Thoracic aorta (tissue), 2 donors: Measurements from ENCODE around the gene CAMTA2. TPM values are rescaled to one million over a fixed set of nuclear protein-coding genes. Genes with fewer than 3 reads are reported as not detected.
"Not testable (repeated sequence)": the region's sequence is repeated elsewhere in the genome, so short reads cannot be mapped to it uniquely, and the experiment has no call there.

Source experiments
- ATAC-seq: fragments of 150-250 bp; one replicate; pipeline ENCODE4 v1.8.0; 2017; ENCODE audit warnings: low read depth; ENCODE audit not compliant: insufficient number of reproducible peaks, low FRiP score
- DNase-seq: peaks from one replicate; pipeline ENCODE4 v3.0.0-alpha.2; 2020; ENCODE audit warnings: low spot score
- H3K27ac ChIP-seq, 2 donors: fragments of 200-600 bp; sonication (generic); 1 replicate in 1 of 2; 2 replicates in 1 of 2; pipeline ENCODE4 v1.5.1; 2016; ENCODE audit warnings: mild to moderate bottlenecking in 2 of 2, moderate library complexity in 2 of 2
- H3K27me3 ChIP-seq: fragments of 200-600 bp; sonication (generic); replicated peaks from 2 replicates; pipeline ENCODE4 v1.6.0; 2016; ENCODE audit warnings: mild to moderate bottlenecking; ENCODE audit not compliant: insufficient read depth
- H3K36me3 ChIP-seq: fragments of 200-600 bp; sonication (generic); one replicate; pipeline ENCODE4 v1.5.1; 2016
- H3K4me1 ChIP-seq, 2 donors: fragments of 200-600 bp; sonication (generic); 1 replicate in 1 of 2; 2 replicates in 1 of 2; pipeline versions ENCODE4 v1.5.1 to v1.6.0; 2016; ENCODE audit warnings: low read depth in 2 of 2, mild to moderate bottlenecking in 1 of 2; ENCODE audit not compliant: control insufficient read depth in 1 of 2
- H3K4me3 ChIP-seq: fragments of 200-600 bp; sonication (generic); 2 replicates; pipeline ENCODE4 v1.5.1; 2016; ENCODE audit warnings: mild to moderate bottlenecking
- H3K9me3 ChIP-seq: fragments of 200-600 bp; sonication (generic); 2 replicates; pipeline ENCODE4 v1.5.1; 2016
- total RNA-seq, 2 donors: library from RNA; depleted of rRNA; stranded (reverse); fragments of >200 nt; gene quantifications; one replicate each; pipeline versions ENCODE4 v1.1.0 to v1.2.3, GENCODE V29; 2016
- TF ChIP-seq, protein P1 (sequence below): fragments of 200-600 bp; sonication (generic); IDR thresholded peaks from one replicate; pipeline ENCODE4 v1.5.1; 2019; ENCODE audit warnings: antibody characterized with exemption

The CAMTA2 gene
- total RNA-seq, 2 donors from 2014 or later: 31.3 to 34.0 TPM

DNA sequence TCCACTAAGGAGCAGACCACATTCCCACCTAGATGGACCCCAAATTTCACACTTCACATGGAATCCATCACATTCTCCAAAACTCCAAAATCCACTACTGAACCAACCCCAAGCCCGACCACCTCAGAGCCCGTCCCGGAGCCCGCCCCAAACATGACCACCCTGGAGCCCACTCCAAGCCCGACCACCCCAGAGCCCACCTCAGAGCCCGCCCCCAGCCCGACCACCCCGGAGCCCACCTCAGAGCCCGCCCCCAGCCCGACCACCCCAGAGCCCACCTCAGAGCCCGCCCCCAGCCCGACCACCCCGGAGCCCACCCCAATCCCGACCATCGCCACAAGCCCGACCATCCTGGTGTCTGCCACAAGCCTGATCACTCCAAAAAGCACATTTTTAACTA, 53.8 kb downstream of the CAMTA2 start:
- Histone ChIP-seq H3K36me3 (peaks cover 19% of the 10 kb centered on the region), H3K4me3 (no peak overlapping the region), H3K27me3 (no peaks in the 10 kb centered on the region), H3K4me1 (peaks cover 4 to 15% of the 10 kb centered on the region in 2 donors), H3K27ac (no peak overlapping the region), H3K9me3 (no peaks in the 10 kb centered on the region)
- DNase-seq (no peak), ATAC-seq (no peak)
- TF ChIP-seq, protein P1, sequence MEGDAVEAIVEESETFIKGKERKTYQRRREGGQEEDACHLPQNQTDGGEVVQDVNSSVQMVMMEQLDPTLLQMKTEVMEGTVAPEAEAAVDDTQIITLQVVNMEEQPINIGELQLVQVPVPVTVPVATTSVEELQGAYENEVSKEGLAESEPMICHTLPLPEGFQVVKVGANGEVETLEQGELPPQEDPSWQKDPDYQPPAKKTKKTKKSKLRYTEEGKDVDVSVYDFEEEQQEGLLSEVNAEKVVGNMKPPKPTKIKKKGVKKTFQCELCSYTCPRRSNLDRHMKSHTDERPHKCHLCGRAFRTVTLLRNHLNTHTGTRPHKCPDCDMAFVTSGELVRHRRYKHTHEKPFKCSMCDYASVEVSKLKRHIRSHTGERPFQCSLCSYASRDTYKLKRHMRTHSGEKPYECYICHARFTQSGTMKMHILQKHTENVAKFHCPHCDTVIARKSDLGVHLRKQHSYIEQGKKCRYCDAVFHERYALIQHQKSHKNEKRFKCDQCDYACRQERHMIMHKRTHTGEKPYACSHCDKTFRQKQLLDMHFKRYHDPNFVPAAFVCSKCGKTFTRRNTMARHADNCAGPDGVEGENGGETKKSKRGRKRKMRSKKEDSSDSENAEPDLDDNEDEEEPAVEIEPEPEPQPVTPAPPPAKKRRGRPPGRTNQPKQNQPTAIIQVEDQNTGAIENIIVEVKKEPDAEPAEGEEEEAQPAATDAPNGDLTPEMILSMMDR: no peak

DNA sequence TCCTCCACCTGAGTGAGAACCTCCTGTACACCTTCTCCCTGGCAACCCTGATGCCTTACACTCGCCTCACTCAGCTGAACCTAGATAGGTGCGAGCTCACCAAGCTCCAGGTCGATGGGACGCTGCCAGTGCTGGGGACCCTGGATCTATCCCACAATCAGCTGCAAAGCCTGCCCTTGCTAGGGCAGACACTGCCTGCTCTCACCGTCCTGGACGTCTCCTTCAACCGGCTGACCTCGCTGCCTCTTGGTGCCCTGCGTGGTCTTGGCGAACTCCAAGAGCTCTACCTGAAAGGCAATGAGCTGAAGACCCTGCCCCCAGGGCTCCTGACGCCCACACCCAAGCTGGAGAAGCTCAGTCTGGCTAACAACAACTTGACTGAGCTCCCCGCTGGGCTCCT, 54.7 kb downstream of the CAMTA2 start:
- TF ChIP-seq, protein P1: no peak
- H3K27ac ChIP-seq: no peak overlapping the region
- no peak for ATAC-seq

DNA sequence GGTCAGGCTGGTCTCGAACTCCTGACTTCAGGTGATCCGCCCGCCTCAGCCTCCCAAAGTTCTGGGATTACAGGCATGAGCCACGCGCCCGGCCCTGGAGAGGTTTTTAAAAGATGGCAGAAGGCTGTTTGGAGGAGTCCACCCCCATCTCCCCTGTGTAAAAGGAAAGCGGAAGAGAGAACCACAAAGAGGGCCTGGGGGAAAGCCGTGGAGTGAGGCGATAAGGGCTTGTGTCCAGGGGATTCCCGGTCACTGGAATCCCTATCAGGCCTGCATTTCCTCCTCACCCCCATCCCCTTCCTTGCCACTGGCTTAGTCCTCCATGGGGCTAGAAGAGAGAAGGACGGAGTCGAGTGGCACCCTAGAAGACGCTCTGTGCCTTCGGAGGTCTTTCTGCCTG, 55.5 kb downstream of the CAMTA2 start, which contains the start of gene GP1BA:
Gene GP1BA, plus strand, starts transcription at position 315 of the 400 bp plus-strand sequence. CDS start 328 bp downstream, outside the sequence.
- ATAC-seq (no peak), DNase-seq (no peak)
- H3K9me3 ChIP-seq: no peaks in the 10 kb centered on the region
- H3K27me3 ChIP-seq: no peaks in the 10 kb centered on the region
- TF ChIP-seq, protein P1: no peak
- no peak within 1 kb of the TSS for H3K4me3 ChIP-seq
- H3K4me1 ChIP-seq: peaks cover 0 to 9% of the 10 kb centered on the region in 2 donors
- peaks cover 7% of the 10 kb centered on the region for H3K36me3 ChIP-seq
- no peak within 1 kb of the TSS for H3K27ac ChIP-seq

More for the DNA sequence above, 54.7 kb downstream of the CAMTA2 start:
- no peaks in the 10 kb centered on the region for H3K27me3 ChIP-seq
- DNase-seq: no peak
- no peaks in the 10 kb centered on the region for H3K9me3 ChIP-seq
- no peak overlapping the region for H3K4me3 ChIP-seq
- H3K36me3 ChIP-seq: peaks cover 15% of the 10 kb centered on the region
- H3K4me1 ChIP-seq: peaks cover 0 to 9% of the 10 kb centered on the region in 2 donors

DNA sequence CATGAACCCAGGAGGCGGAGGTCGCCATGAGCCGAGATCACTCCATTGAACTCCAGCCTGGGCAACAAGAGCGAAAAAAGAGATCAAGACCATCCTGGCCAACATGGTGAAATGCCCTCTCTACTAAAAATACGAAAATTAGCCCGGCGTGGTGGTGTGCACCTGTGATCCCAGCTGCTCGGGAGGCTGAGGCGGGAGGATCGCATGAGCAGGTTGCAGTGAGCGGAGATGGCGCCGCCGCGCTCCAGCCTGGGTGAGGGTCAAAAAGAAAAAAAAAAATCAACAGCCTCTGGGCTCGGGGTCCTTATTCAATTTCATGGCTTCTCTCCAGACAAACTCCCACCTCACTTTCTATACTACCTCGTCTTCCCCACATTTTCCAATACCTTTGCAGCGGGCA, 58.6 kb downstream of the CAMTA2 start:
- Histone ChIP-seq H3K4me1 (peaks cover 0 to 1% of the 10 kb centered on the region in 2 donors), H3K27me3 (no peaks in the 10 kb centered on the region), H3K4me3 (no peak overlapping the region), H3K27ac (no peak overlapping the region), H3K36me3 (no peaks in the 10 kb centered on the region), H3K9me3 (no peaks in the 10 kb centered on the region)
- TF ChIP-seq, protein P1: no peak
- no peak for ATAC-seq
- DNase-seq: no peak

DNA sequence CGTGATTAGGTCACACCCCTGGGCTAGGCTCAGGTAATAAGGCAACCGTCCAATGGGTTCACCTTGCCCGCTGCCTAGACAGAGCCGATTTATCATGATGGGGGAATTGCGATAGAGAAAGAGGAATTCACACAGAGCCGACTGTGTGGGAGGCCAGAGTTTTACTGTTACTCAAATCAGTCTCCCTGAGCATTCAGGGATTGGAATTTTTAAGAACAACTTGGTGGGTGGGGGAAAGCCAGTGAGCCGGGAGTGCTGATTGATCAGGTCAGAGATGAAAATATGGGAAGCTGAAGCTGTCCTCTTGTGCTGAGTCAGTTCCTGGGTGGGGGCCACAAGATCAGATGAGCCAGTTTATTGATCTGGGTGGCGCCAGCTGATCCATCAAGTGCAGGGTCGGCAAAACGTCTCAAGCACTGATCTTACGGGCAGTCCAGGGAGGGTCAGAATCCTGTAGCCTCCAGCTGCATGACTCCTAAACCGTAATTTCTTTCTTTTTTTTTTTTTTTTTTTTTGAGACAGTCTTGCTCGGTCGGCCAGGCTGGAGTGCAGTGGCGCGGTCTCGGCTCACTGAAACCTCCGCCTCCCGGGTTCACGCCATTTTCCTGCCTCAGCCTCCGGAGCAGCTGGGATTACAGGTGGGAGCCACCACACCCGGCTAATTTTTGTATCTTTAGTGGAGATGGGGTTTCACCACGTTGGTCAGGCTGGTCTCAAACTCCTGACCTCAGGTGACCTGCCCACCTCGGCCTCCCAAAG, 60.7 kb downstream of the CAMTA2 start:
- DNase-seq: not testable (repeated sequence)

More for the DNA sequence above, 60.7 kb downstream of the CAMTA2 start:
- not testable (repeated sequence) for H3K27me3 ChIP-seq, H3K4me1 ChIP-seq, H3K4me3 ChIP-seq, H3K27ac ChIP-seq, H3K36me3 ChIP-seq, H3K9me3 ChIP-seq, ATAC-seq
